ENCODE measurements around the gene SPDYE4. TPM values are rescaled to one million over a fixed set of nuclear protein-coding genes. Genes with fewer than 3 reads are reported as not detected.

Gene SPDYE4
- total RNA-seq, 4 donors from 2014 or later: not detected

DNA sequence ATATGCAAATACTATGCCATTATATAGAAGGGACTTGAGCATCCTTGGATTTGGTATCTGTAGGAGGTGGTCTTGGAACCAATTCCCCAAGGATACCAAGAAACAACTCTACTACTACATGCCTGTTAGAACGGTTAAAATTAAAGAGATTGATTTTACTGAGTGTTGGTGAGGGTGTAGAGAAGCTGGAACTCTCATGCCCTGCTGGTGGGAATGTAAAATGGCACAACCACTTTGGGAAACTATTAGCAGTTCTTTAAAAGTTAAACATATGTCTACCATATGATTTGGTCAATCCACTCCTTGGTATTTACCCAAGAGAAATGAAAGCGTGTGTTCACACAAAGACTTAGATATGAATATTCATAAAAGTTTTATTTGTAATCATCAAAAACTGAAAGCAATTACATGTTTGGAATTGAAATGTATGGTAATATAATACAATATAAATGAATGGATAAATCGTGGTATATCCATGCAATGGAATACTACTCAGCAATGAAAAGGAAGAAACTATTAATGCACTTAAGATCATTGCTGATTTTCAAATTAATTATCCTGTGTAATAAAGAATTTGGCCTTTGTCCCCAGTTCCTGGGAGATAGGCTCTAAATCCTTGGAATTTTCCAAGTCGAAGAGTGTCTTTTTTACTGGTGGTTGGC lies 33.0 kb upstream of the SPDYE4 start:
- DNase-seq: no peak
- no peak overlapping the region for H3K4me3 ChIP-seq (replicated peaks in 1 of 3)
- WGBS, 2 donors: 72 to 86% methylated on average over 4 of the region's 4 CpGs
- no peak for TF ChIP-seq POLR2A (IDR thresholded peaks at IDR 0.05)
- TF ChIP-seq, protein P1, sequence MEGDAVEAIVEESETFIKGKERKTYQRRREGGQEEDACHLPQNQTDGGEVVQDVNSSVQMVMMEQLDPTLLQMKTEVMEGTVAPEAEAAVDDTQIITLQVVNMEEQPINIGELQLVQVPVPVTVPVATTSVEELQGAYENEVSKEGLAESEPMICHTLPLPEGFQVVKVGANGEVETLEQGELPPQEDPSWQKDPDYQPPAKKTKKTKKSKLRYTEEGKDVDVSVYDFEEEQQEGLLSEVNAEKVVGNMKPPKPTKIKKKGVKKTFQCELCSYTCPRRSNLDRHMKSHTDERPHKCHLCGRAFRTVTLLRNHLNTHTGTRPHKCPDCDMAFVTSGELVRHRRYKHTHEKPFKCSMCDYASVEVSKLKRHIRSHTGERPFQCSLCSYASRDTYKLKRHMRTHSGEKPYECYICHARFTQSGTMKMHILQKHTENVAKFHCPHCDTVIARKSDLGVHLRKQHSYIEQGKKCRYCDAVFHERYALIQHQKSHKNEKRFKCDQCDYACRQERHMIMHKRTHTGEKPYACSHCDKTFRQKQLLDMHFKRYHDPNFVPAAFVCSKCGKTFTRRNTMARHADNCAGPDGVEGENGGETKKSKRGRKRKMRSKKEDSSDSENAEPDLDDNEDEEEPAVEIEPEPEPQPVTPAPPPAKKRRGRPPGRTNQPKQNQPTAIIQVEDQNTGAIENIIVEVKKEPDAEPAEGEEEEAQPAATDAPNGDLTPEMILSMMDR (IDR thresholded peaks at IDR 0.05): no peak
- H3K27ac ChIP-seq: no peak overlapping the region
- H3K27me3 ChIP-seq: no peaks in the 10 kb centered on the region
- no peaks in the 10 kb centered on the region for H3K36me3 ChIP-seq
- no peaks in the 10 kb centered on the region for H3K9me3 ChIP-seq
- no peaks in the 10 kb centered on the region for H3K4me1 ChIP-seq
- intact Hi-C loops (cut with DNase I): no loop called here

GRCh38 chr17:8789743-8790142 lies 31.4 kb upstream of the SPDYE4 start:
- intact Hi-C loops (cut with DNase I): no loop called here
- Histone ChIP-seq H3K4me3 (replicated peaks in 1 of 3) (no peak overlapping the region), H3K9me3 (no peaks in the 10 kb centered on the region), H3K4me1 (no peaks in the 10 kb centered on the region), H3K36me3 (no peaks in the 10 kb centered on the region), H3K27ac (no peak overlapping the region), H3K27me3 (no peaks in the 10 kb centered on the region)
- WGBS, 2 donors: 68 to 75% methylated on average over 10 of the region's 10 CpGs
- no peak for DNase-seq
- TF ChIP-seq POLR2A (IDR thresholded peaks at IDR 0.05): no peak
- TF ChIP-seq, protein P1 (IDR thresholded peaks at IDR 0.05): no peak

DNA sequence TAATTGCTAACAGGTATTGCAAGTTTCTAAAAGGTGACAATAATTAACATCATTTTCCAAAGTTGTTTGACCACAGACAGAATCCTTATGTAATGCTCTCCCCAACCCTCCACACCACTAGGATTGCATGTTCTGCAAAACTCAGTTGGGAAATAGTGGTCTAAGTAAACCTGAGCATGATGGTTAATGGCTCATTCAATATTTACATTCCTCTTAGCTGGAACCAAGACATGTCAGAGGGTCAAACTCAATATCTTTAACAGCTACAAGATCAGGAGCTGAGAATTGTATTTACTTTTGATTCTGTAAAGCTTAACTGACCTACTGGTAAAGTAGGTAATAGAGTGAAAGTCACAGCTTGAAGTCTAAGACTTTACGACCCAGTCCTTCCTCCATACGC lies 30.7 kb upstream of the SPDYE4 start:
- TF ChIP-seq POLR2A (IDR thresholded peaks at IDR 0.05): no peak
- TF ChIP-seq, protein P1 (IDR thresholded peaks at IDR 0.05): no peak
- WGBS, 2 donors: 93 to 95% methylated on average over 2 of the region's 2 CpGs
- DNase-seq: no peak
- no peaks in the 10 kb centered on the region for H3K9me3 ChIP-seq
- no peaks in the 10 kb centered on the region for H3K4me1 ChIP-seq
- H3K36me3 ChIP-seq: no peaks in the 10 kb centered on the region
- no peak overlapping the region for H3K4me3 ChIP-seq (replicated peaks in 1 of 3)
- intact Hi-C loops (cut with DNase I): no loop called here
- no peaks in the 10 kb centered on the region for H3K27me3 ChIP-seq
- no peak overlapping the region for H3K27ac ChIP-seq

DNA sequence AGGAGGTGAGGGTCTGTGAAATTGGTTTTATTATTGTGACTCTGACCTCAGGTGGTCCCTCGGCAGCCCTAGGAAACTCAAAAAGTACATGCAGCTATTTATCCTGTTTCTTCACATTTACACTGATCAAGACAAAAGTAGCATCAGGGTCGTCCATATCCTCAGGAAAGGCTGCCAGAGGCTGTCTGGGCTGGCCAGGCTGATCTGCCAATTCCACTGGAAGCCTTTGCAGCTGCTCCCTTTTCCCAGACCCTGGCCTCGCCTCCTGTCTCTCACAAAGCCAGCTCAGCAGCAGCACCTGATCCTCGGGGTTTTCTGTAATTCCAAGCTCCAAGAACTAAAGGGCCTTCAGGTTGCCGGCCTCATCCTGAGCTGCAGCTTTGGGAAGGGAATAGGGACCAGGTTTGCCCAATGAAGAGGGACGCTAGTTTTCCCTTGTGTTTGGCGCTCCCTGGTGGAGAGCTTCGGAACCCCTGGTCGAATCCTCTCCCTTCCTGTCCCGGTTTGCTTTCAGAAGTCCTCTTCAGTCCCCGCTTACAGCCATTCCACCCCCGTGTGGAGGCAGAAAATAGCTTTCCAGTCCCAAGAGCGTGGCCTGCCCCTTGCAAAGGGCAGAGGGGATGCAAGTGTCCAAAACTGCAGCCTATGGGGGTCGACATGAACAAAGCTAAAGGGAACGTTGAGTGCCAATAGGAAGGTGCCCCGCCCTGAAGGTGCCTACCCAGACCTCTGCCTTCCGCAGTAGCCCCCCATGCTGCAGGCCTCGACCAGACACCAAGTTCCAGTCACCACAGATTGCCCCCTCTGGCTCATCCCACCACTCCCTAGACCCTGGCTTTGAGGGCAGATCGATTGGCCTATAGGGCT lies 27.4 kb upstream of the SPDYE4 start:
- 33 to 40% methylated on average over 15 to 19 of the region's 19 CpGs for WGBS, 2 donors
- intact Hi-C loops (cut with DNase I): no loop called here
- Histone ChIP-seq H3K4me3 (replicated peaks in 1 of 3) (no peak overlapping the region), H3K9me3 (no peaks in the 10 kb centered on the region), H3K36me3 (no peaks in the 10 kb centered on the region), H3K4me1 (no peaks in the 10 kb centered on the region), H3K27me3 (no peaks in the 10 kb centered on the region), H3K27ac (no peak overlapping the region)
- TF ChIP-seq, protein P1 (IDR thresholded peaks at IDR 0.05): peak; percentile 67 to 87 (median 78)
- TF ChIP-seq POLR2A (IDR thresholded peaks at IDR 0.05): no peak
- DNase-seq: peak; percentile 77 to 84

DNA sequence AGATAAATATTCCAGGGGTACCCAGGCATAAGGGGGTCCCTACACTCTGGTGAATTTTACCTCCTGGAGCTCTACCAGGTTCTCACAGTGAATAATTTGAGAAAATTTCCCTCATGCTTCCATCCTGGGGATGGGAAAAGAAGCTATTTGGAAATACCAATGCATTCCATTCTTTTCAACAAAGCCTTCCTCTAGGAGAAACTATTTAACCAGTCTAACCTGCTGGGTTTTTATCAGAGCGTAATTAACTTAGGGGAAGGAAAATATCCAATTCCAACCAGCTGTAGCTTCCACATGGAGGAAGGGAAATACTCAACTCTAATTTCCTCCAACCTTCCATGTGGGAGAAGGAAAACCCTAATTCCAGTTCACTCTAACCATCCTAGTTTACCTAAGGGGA lies 23.8 kb upstream of the SPDYE4 start:
- H3K4me1 ChIP-seq: peaks cover 0 to 3% of the 10 kb centered on the region in 2 donors
- WGBS, 2 donors: 100% methylated on average over 1 of the region's 1 CpG
- no peaks in the 10 kb centered on the region for H3K36me3 ChIP-seq
- H3K27ac ChIP-seq: no peak overlapping the region
- no peak for TF ChIP-seq POLR2A (IDR thresholded peaks at IDR 0.05)
- TF ChIP-seq, protein P1 (IDR thresholded peaks at IDR 0.05): no peak
- H3K9me3 ChIP-seq: no peaks in the 10 kb centered on the region
- no peaks in the 10 kb centered on the region for H3K27me3 ChIP-seq
- no peak for DNase-seq
- intact Hi-C loops (cut with DNase I): no loop called here
- H3K4me3 ChIP-seq (replicated peaks in 1 of 3): no peak overlapping the region
